ENCODE data around the gene TAOK3. TPM values are rescaled to one million over a fixed set of nuclear protein-coding genes. Genes with fewer than 3 reads are reported as not detected.
"Not testable (repeated sequence)": the region's sequence is repeated elsewhere in the genome, so short reads cannot be mapped to it uniquely, and the experiment has no call there.

The TAOK3 gene
- total RNA-seq, 1 donor: 27.9 TPM

DNA sequence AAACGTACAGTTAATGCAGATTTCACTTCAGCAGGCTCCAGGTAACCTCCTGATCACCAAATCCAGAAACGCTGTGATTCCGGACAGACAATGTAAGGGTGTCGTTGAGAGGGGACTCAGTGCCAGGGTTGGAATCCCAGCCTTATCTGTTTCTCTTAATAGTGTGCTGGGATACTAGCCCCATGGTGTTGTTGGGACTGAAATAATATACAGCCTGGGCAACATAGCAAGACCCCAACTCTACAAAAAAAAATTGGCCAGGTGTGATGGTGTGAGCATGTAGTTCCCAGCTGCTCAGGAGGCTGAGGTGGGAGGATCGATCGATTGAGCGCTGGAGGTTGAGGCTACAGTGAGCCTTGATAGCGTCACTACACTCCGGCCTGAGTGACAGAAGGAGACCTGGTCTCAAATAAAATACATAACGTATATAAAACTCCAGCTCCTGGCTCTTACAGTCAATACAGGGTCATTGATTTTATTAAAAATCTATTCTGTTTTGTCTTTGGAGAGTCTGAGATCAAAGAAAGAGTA, 235.5 kb downstream of the TAOK3 start:
- no peaks in the 10 kb centered on the region for H3K9me3 ChIP-seq (ENCODE audit: low read depth, low read length)
- no peaks in the 10 kb centered on the region for H3K27me3 ChIP-seq (ENCODE audit: insufficient read depth, low read length)
- H2AFZ ChIP-seq (ENCODE audit: low read length): peak overlapping the region; percentile 85
- DNase-seq (ENCODE audit: insufficient read length, low spot score, missing footprints): no peak
- H3K4me2 ChIP-seq (ENCODE audit: insufficient read depth, low read length): peak overlapping the region; percentile 75
- H3K36me3 ChIP-seq (ENCODE audit: insufficient read depth, low read length): peaks cover 29% of the 10 kb centered on the region
- peak overlapping the region; percentile 96 for H3K4me3 ChIP-seq (ENCODE audit: insufficient read depth, low read length)
- TF ChIP-seq, protein P1, sequence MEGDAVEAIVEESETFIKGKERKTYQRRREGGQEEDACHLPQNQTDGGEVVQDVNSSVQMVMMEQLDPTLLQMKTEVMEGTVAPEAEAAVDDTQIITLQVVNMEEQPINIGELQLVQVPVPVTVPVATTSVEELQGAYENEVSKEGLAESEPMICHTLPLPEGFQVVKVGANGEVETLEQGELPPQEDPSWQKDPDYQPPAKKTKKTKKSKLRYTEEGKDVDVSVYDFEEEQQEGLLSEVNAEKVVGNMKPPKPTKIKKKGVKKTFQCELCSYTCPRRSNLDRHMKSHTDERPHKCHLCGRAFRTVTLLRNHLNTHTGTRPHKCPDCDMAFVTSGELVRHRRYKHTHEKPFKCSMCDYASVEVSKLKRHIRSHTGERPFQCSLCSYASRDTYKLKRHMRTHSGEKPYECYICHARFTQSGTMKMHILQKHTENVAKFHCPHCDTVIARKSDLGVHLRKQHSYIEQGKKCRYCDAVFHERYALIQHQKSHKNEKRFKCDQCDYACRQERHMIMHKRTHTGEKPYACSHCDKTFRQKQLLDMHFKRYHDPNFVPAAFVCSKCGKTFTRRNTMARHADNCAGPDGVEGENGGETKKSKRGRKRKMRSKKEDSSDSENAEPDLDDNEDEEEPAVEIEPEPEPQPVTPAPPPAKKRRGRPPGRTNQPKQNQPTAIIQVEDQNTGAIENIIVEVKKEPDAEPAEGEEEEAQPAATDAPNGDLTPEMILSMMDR (IDR thresholded peaks at IDR 0.05; ENCODE audit: extremely low read depth, low read depth, low read length): no peak
- H3K79me2 ChIP-seq (ENCODE audit: insufficient read depth, low read length): peaks cover 45% of the 10 kb centered on the region
- H3K27ac ChIP-seq (ENCODE audit: low read depth, low read length): peak overlapping the region; percentile 76
- peaks cover 5% of the 10 kb centered on the region for H3K4me1 ChIP-seq (ENCODE audit: insufficient read depth, low read length)
- H4K20me1 ChIP-seq (ENCODE audit: insufficient read depth, low read length): peaks cover 4% of the 10 kb centered on the region

DNA sequence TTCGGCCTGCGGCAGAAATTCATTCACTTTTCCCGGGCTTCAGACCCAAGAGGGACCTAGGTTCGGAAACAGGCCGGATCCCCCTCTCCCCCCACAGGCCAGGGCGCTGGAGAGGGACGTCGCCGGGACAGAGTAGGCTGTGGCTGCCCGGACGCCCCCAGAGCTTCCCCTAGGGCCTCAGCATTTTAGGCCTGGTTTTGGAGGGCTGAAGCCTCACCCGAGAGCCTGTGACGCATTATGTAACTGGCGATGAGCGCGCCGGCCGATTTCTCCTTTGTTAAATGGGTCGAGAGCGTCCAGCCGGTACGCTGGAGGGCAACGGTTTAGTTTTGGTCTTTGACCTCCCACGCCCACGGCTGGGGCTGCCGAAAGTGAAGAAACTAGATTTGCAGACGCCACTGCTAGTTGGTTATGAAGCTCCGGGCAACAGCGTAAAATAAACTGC, 236.1 kb downstream of the TAOK3 start:
- H3K79me2 ChIP-seq (ENCODE audit: insufficient read depth, low read length): peaks cover 43% of the 10 kb centered on the region
- DNase-seq (ENCODE audit: insufficient read length, low spot score, missing footprints): no peak

DNA sequence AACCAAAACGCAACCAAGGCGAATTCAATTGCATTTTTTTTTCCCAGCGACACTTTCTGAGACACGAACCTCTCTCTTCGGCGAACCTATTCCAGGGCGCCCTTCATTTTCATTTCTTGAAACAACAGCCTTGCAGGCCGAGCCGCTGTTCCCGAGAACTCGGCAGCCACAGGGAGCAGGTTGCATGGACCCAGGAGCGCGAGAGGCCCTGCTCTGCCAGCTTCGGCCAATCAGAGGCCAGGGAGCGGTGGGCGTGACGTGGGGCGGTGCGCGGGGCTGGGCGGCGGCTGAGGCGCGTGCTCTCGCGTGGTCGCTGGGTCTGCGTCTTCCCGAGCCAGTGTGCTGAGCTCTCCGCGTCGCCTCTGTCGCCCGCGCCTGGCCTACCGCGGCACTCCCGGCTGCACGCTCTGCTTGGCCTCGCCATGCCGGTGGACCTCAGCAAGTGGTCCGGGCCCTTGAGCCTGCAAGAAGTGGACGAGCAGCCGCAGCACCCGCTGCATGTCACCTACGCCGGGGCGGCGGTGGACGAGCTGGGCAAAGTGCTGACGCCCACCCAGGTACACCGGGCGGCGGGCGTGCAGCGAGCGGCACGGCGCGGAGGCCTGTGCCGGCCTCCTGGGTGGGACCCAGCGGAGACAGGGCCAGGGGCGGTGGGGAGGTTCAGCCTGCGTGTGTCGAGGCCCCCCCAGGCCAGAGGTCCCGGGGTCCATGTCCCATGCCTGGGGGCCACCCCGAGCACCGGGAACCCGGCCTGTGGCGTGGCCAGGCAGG, 236.7 kb downstream of the TAOK3 start, which contains the start of gene PEBP1:
TSS of gene PEBP1 (plus strand) at position 337 of the 771 bp plus-strand sequence. CDS start at position 423, 86 bp downstream.
- Histone ChIP-seq H3K27ac (ENCODE audit: low read depth, low read length) (peak within 1 kb of the TSS; percentile 76), H3K27me3 (ENCODE audit: insufficient read depth, low read length) (no peaks in the 10 kb centered on the region), H3K4me1 (ENCODE audit: insufficient read depth, low read length) (peaks cover 5% of the 10 kb centered on the region), H3K36me3 (ENCODE audit: insufficient read depth, low read length) (peaks cover 22% of the 10 kb centered on the region), H3K79me2 (ENCODE audit: insufficient read depth, low read length) (peaks cover 40% of the 10 kb centered on the region), H3K9me3 (ENCODE audit: low read depth, low read length) (no peaks in the 10 kb centered on the region), H3K4me3 (ENCODE audit: insufficient read depth, low read length) (peak within 1 kb of the TSS; percentile 96), H4K20me1 (ENCODE audit: insufficient read depth, low read length) (peaks cover 4% of the 10 kb centered on the region), H3K4me2 (ENCODE audit: insufficient read depth, low read length) (peak within 1 kb of the TSS; percentile 75), H2AFZ (ENCODE audit: low read length) (peak within 1 kb of the TSS; percentile 89)
- TF ChIP-seq, protein P1 (IDR thresholded peaks at IDR 0.05; ENCODE audit: extremely low read depth, low read depth, low read length): no peak
- peak; percentile 99 for DNase-seq (ENCODE audit: insufficient read length, low spot score, missing footprints)

More for the DNA sequence above, 236.1 kb downstream of the TAOK3 start:
- peak overlapping the region; percentile 85 for H2AFZ ChIP-seq (ENCODE audit: low read length)
- TF ChIP-seq, protein P1 (IDR thresholded peaks at IDR 0.05; ENCODE audit: extremely low read depth, low read depth, low read length): no peak
- no peaks in the 10 kb centered on the region for H3K9me3 ChIP-seq (ENCODE audit: low read depth, low read length)
- H3K4me3 ChIP-seq (ENCODE audit: insufficient read depth, low read length): peak overlapping the region; percentile 96
- peaks cover 5% of the 10 kb centered on the region for H3K4me1 ChIP-seq (ENCODE audit: insufficient read depth, low read length)
- no peaks in the 10 kb centered on the region for H3K27me3 ChIP-seq (ENCODE audit: insufficient read depth, low read length)
- peak overlapping the region; percentile 76 for H3K27ac ChIP-seq (ENCODE audit: low read depth, low read length)
- peak overlapping the region; percentile 75 for H3K4me2 ChIP-seq (ENCODE audit: insufficient read depth, low read length)
- peaks cover 4% of the 10 kb centered on the region for H4K20me1 ChIP-seq (ENCODE audit: insufficient read depth, low read length)
- H3K36me3 ChIP-seq (ENCODE audit: insufficient read depth, low read length): peaks cover 26% of the 10 kb centered on the region

DNA sequence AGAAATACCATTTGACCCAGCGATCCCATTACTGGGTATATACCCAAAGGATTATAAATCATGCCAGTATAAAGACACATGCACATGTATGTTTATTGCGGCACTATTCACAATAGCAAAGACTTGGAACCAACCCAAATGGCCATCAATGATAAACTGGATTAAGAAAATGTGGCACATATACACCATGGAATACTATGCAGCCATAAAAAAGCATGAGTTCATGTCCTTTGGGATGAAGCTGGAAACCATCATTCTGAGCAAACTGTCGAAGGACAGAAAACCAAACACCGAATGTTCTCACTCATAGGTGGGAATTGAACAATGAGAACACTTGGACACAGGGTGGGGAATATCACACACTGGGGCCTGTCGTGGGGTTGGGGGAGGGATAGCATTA, 243.3 kb downstream of the TAOK3 start:
- DNase-seq (ENCODE audit: insufficient read length, low spot score, missing footprints); H3K36me3 ChIP-seq (ENCODE audit: insufficient read depth, low read length); H3K9me3 ChIP-seq (ENCODE audit: low read depth, low read length); H4K20me1 ChIP-seq (ENCODE audit: insufficient read depth, low read length); H3K27ac ChIP-seq (ENCODE audit: low read depth, low read length); H3K27me3 ChIP-seq (ENCODE audit: insufficient read depth, low read length); H3K4me1 ChIP-seq (ENCODE audit: insufficient read depth, low read length); H3K4me2 ChIP-seq (ENCODE audit: insufficient read depth, low read length); H2AFZ ChIP-seq (ENCODE audit: low read length); H3K4me3 ChIP-seq (ENCODE audit: insufficient read depth, low read length); H3K79me2 ChIP-seq (ENCODE audit: insufficient read depth, low read length): not testable (repeated sequence)

Data from osteoblast (primary cell).